SK-N-SH (cell line): ENCODE results near the gene NSDHL. TPM values are rescaled to one million over a fixed set of nuclear protein-coding genes. Genes with fewer than 3 reads are reported as not detected.
A peak's percentile ranks its signal among the peaks of the same experiment; 100 is the strongest.
"Not testable (repeated sequence)": the region's sequence is repeated elsewhere in the genome, so short reads cannot be mapped to it uniquely, and the experiment has no call there.

ENCODE experiments used
- CTCF ChIA-PET: fragments of 300-600, 350-600 bp; formaldehyde crosslinking; extraction: SDS; loops from one replicate; lab custom pipeline; 2021; lab: Yijun Ruan, JAX
- POLR2A ChIA-PET: fragments of 350-600 bp; sonication (Branson Sonifier 250); formaldehyde crosslinking; extraction: SDS; loops from one replicate; lab custom pipeline; 2020; ENCODE audit warnings: antibody characterized with exemption, inconsistent platforms; lab: Yijun Ruan, JAX
- DNase-seq: peaks from one replicate; pipeline ENCODE4 v3.0.0; 2012
- H2AFZ ChIP-seq: fragments of 200-600 bp; sonication (generic); 2 replicates; pipeline ENCODE4 v1.8.1; 2016; ENCODE audit warnings: antibody characterized with exemption, mild to moderate bottlenecking, low read depth
- H3F3A ChIP-seq: fragments of 200-600 bp; sonication (generic); replicated peaks from 2 replicates; pipeline ENCODE3; 2016; ENCODE audit warnings: antibody characterized with exemption, mild to moderate bottlenecking; ENCODE audit not compliant: insufficient read depth
- H3K27ac ChIP-seq, 2 experiments: fragments of 200-500 bp in 1 of 2; fragments of 200-600 bp in 1 of 2; sonication (Bioruptor generic) in 1 of 2; sonication (generic), shearing (Covaris generic) in 1 of 2; 2 replicates each; pipeline versions ENCODE4 v1.5.1 to v1.6.1; 2014 to 2016; ENCODE audit warnings: low read depth in 2 of 2, inconsistent platforms in 1 of 2, low read length in 1 of 2, mild to moderate bottlenecking in 1 of 2, mixed read lengths in 1 of 2
- H3K27me3 ChIP-seq: fragments of 200-600 bp; sonication (generic), shearing (Covaris generic); 2 replicates; pipeline ENCODE4 v1.6.1; 2016; ENCODE audit warnings: mixed run types; ENCODE audit not compliant: insufficient read depth
- H3K36me3 ChIP-seq, 2 experiments: fragments of 200-500 bp in 1 of 2; fragments of 200-600 bp in 1 of 2; sonication (Bioruptor generic) in 1 of 2; sonication (generic) in 1 of 2; replicated peaks in 1 of 2; 2 replicates each; pipeline versions ENCODE3 to v1.5.1; 2014 to 2016; ENCODE audit warnings: low read length in 1 of 2, mild to moderate bottlenecking in 1 of 2; ENCODE audit not compliant: insufficient read depth in 2 of 2, control insufficient read depth in 1 of 2
- H3K4me1 ChIP-seq, 2 experiments: fragments of 200-500 bp in 1 of 2; fragments of 200-600 bp in 1 of 2; sonication (Bioruptor generic) in 1 of 2; sonication (generic), shearing (Covaris generic) in 1 of 2; 2 replicates each; pipeline versions ENCODE4 v1.5.1 to v1.6.1; 2014 to 2016; ENCODE audit warnings: low read depth in 1 of 2, low read length in 1 of 2, mixed run types in 1 of 2; ENCODE audit not compliant: insufficient read depth in 2 of 2, control insufficient read depth in 1 of 2
- H3K4me2 ChIP-seq: fragments of 200-600 bp; sonication (generic), shearing (Covaris generic); 2 replicates; pipeline ENCODE4 v1.6.1; 2017; ENCODE audit warnings: mixed run types
- H3K4me3 ChIP-seq, 2 experiments: fragments of 200-500 bp in 1 of 2; fragments of 200-600 bp in 1 of 2; sonication (Bioruptor generic) in 1 of 2; sonication (generic), shearing (Covaris generic) in 1 of 2; 2 replicates each; pipeline versions ENCODE4 v1.5.1 to v1.8.1; 2014 to 2016; ENCODE audit warnings: low read depth in 2 of 2, inconsistent platforms in 1 of 2, low read length in 1 of 2, mild to moderate bottlenecking in 1 of 2, mixed read lengths in 1 of 2, moderate library complexity in 1 of 2
- H3K79me2 ChIP-seq: fragments of 200-600 bp; sonication (generic); 2 replicates; pipeline ENCODE4 v1.8.1; 2017; ENCODE audit warnings: mild to moderate bottlenecking; ENCODE audit not compliant: insufficient read depth
- H3K9ac ChIP-seq: fragments of 200-600 bp; sonication (generic); 2 replicates; pipeline ENCODE4 v1.6.1; 2017; ENCODE audit warnings: mixed run types
- H3K9me2 ChIP-seq: fragments of 200-600 bp; sonication (generic); 2 replicates; pipeline ENCODE4 v1.6.1; 2017; ENCODE audit warnings: mixed run types
- H3K9me3 ChIP-seq: fragments of 200-600 bp; sonication (generic); 2 replicates; pipeline ENCODE4 v1.6.1; 2017; ENCODE audit warnings: mixed run types, mild to moderate bottlenecking, moderate library complexity
- H4K20me1 ChIP-seq: fragments of 200-600 bp; sonication (generic); 2 replicates; pipeline ENCODE4 v1.6.1; 2017; ENCODE audit warnings: mild to moderate bottlenecking, mixed run types; ENCODE audit not compliant: insufficient read depth
- ELF1 ChIP-seq: IDR thresholded peaks from 2 replicates; pipeline ENCODE4 v1.4.0; 2012
- EP300 ChIP-seq, 2 experiments: IDR thresholded peaks; 2 replicates each; pipeline versions ENCODE4 v1.4.0 to v1.6.1; 2012; ENCODE audit warnings: borderline replicate concordance in 1 of 2, low read depth in 1 of 2, low read length in 1 of 2
- EZH2phosphoT487 ChIP-seq: fragments of 200-600 bp; sonication (generic); IDR thresholded peaks from 2 replicates; pipeline ENCODE4 v1.6.1; 2017; ENCODE audit warnings: low read depth, mixed run types, mild to moderate bottlenecking, antibody characterized with exemption, moderate library complexity, borderline replicate concordance
- FOXJ3 ChIP-seq: sonication (generic); formaldehyde crosslinking; IDR thresholded peaks from 2 replicates; pipeline ENCODE4 v1.5.1; 2020; ENCODE audit warnings: mild to moderate bottlenecking, missing genetic modification reagents
- GATA2 ChIP-seq: sonication (generic); formaldehyde crosslinking; IDR thresholded peaks from 2 replicates; pipeline ENCODE4 v1.5.0; 2020; ENCODE audit warnings: mild to moderate bottlenecking, missing genetic modification reagents
- PBX3 ChIP-seq: IDR thresholded peaks from 2 replicates; pipeline ENCODE4; 2012
- POLR2AphosphoS5 ChIP-seq: IDR thresholded peaks from 2 replicates; pipeline ENCODE4 v1.6.1; 2012; ENCODE audit warnings: low read depth, low read length
- REST ChIP-seq: IDR thresholded peaks from 2 replicates; pipeline ENCODE4 v1.6.1; 2012; ENCODE audit warnings: mild to moderate bottlenecking, low read depth, low read length, moderate library complexity
- RFX5 ChIP-seq: IDR thresholded peaks from 2 replicates; pipeline ENCODE4 v1.6.1; 2012; ENCODE audit warnings: mild to moderate bottlenecking, improper control_type of control experiment, low read length
- RXRA ChIP-seq: IDR thresholded peaks from 2 replicates; pipeline ENCODE4 v1.4.0; 2012; ENCODE audit warnings: low read depth, mild to moderate bottlenecking, borderline replicate concordance
- TEAD4 ChIP-seq: IDR thresholded peaks from 2 replicates; pipeline ENCODE4 v1.4.0; 2012; ENCODE audit warnings: mild to moderate bottlenecking, borderline replicate concordance; ENCODE audit not compliant: insufficient read depth
- WGBS: methylation state at CpG from one replicate; pipeline ENCODE4 v1.1.6; 2017; ENCODE audit warnings: low lambda C conversion rate; 5-methylcytosine and 5-hydroxymethylcytosine counted together
- polyA plus RNA-seq, 3 experiments: library from polyadenylated mRNA; depleted of rRNA; stranded (reverse); fragments of >200 nt; gene quantifications; 2 replicates each; pipeline ENCODE4 v1.2.3, GENCODE V29; 2012

The NSDHL gene
- polyA plus RNA-seq, 1 of the 3 experiments (the other 2 are of a cell fraction): 24.8 TPM

- Histone ChIP-seq H4K20me1 (no peaks in the 10 kb centered on the region), H3K4me3 (peak overlapping the region in 1 of 2 experiments; percentile 14; a peak in 1 of 4 replicates), H3K9ac (no peak overlapping the region), H3K27me3 (no peaks in the 10 kb centered on the region; the same call in 1 of the 2 replicates), H3K27ac (peak overlapping the region in 1 of 2 experiments; percentile 75; a peak in 2 of 4 replicates), H3F3A (peaks cover 4% of the 10 kb centered on the region), H3K4me1 (peaks cover 6 to 32% of the 10 kb centered on the region in 2 experiments; a peak in 2 of 4 replicates), H3K4me2 (no peak overlapping the region), H3K79me2 (no peaks in the 10 kb centered on the region), H2AFZ (no peak overlapping the region), H3K9me2 (no peaks in the 10 kb centered on the region), H3K36me3 (no peaks in the 10 kb centered on the region), H3K9me3 (no peaks in the 10 kb centered on the region)
- CTCF ChIA-PET: interaction anchor here (2.4 to 4.2 kb wide), 3 partner anchors 7 to 19 kb away, joined by 7 to 71 read pairs (median 24); no protein-coding TSS in a partner anchor
- WGBS: 45% methylated on average over 17 of the region's 17 CpGs
- DNase-seq: peak; percentile 81
- TF ChIP-seq RFX5 (peak; percentile 95), TEAD4 (no peak), EZH2phosphoT487 (no peak), POLR2AphosphoS5 (no peak), EP300 (IDR thresholded peaks at IDR 0.05; ENCODE audit: borderline replicate concordance in 1 of 2, low read depth in 1 of 2, low read length in 1 of 2) (peak in 1 of 2 experiments; percentile 43; a peak in 1 of 4 replicates), GATA2 (CRISPR knock-in tag) (peak; percentile 68), REST (no peak), RXRA (no peak), ELF1 (no peak), PBX3 (no peak)
- POLR2A ChIA-PET: interaction anchor here (1.0 kb wide), 1 partner anchor 600 kb away, joined by 4 read pairs; no protein-coding TSS in a partner anchor
Measured at GRCh38 chrX:152907084-152907651, 76.3 kb downstream of the NSDHL start.

DNA sequence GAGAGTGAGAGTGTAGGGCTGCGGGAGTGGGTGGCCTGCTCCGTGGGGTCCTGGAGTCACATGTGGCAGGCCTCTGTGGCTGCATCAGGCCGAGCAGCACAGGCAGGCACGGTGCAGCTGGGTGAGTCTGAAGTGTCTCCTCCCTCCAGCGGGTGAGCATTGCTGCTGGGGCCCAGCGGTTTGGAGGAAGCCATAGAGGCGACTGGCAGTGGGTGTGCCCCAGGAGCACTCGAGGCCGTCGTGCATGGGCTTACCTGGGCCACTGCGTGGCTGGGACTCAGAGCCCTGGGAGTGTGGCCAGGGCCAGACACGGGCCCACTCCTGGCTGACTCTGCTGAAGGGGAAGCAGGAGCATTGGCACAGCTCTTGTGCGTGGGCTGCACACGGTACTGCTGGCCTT, 77.6 kb downstream of the NSDHL start:
- ChIA-PET POLR2A (no interaction called here), CTCF (interaction anchor here (0.7 to 1.4 kb wide), 2 partner anchors 8 to 17 kb away, joined by 3 read pairs; no protein-coding TSS in a partner anchor)
- TF ChIP-seq ELF1 (no peak), FOXJ3 (CRISPR knock-in tag) (no peak), GATA2 (CRISPR knock-in tag) (no peak)
- Histone ChIP-seq H3K27ac (no peak overlapping the region), H2AFZ (no peak overlapping the region), H3K4me1 (peaks cover 6 to 35% of the 10 kb centered on the region in 2 experiments; a peak in 2 of 4 replicates), H3K79me2 (no peaks in the 10 kb centered on the region), H4K20me1 (no peaks in the 10 kb centered on the region), H3K9me2 (no peaks in the 10 kb centered on the region), H3K4me2 (no peak overlapping the region), H3K27me3 (peaks cover 2% of the 10 kb centered on the region), H3F3A (peaks cover 4% of the 10 kb centered on the region), H3K9me3 (no peaks in the 10 kb centered on the region), H3K4me3 (no peak overlapping the region), H3K9ac (no peak overlapping the region), H3K36me3 (no peaks in the 10 kb centered on the region)
- DNase-seq: no peak
- whole genome bisulfite sequencing: 55% methylated on average over 2 of the region's 14 CpGs

- CTCF ChIA-PET, POLR2A ChIA-PET: not testable (repeated sequence)
- 50% methylated on average over 7 of the region's 7 CpGs for WGBS
Measured at GRCh38 chrX:152910018-152910417, 79.2 kb downstream of the NSDHL start.

More at GRCh38 chrX:152910018-152910417, 79.2 kb downstream of the NSDHL start:
- not testable (repeated sequence) for H3K4me2 ChIP-seq, H3K79me2 ChIP-seq, H3F3A ChIP-seq, H3K4me3 ChIP-seq, H3K36me3 ChIP-seq, H4K20me1 ChIP-seq, H3K9me3 ChIP-seq, H3K9me2 ChIP-seq, H3K27ac ChIP-seq, H3K27me3 ChIP-seq, H3K9ac ChIP-seq, DNase-seq, H2AFZ ChIP-seq
- H3K4me1 ChIP-seq: peaks cover 0 to 37% of the 10 kb centered on the region in 2 experiments; a peak in 1 of 4 replicates
